GM18907 (cell line): ENCODE measurements around the gene NEUROD6.

Source experiments
- ATAC-seq: cut with Tn5 transposase; IDR thresholded peaks from one replicate; pipeline ENCODE4 v1.9.1; 2021; ENCODE audit warnings: mild to moderate bottlenecking, moderate library complexity; ENCODE audit not compliant: unreplicated experiment

Gene NEUROD6

GRCh38 chr7:31335161-31335856 lies 5.2 kb downstream of the NEUROD6 start:
- ATAC-seq, result no peak

- ATAC-seq, result no peak
Observed at GRCh38 chr7:31333291-31333690, 7.2 kb downstream of the NEUROD6 start.

GRCh38 chr7:31327071-31327470 lies 13.5 kb downstream of the NEUROD6 start:
- no peak for ATAC-seq

GRCh38 chr7:31326416-31326815 lies 14.1 kb downstream of the NEUROD6 start:
- ATAC-seq, result no peak

GRCh38 chr7:31323101-31323500 lies 17.4 kb downstream of the NEUROD6 start:
- ATAC-seq, result no peak

- no peak for ATAC-seq
Observed at GRCh38 chr7:31320675-31321074, 19.9 kb downstream of the NEUROD6 start.

GRCh38 chr7:31318313-31318712 lies 22.2 kb downstream of the NEUROD6 start:
- no peak for ATAC-seq

- no peak for ATAC-seq
Observed at GRCh38 chr7:31316876-31317275, 23.6 kb downstream of the NEUROD6 start.

GRCh38 chr7:31315758-31316157 lies 24.8 kb downstream of the NEUROD6 start:
- ATAC-seq, result no peak

- no peak for ATAC-seq
Observed at GRCh38 chr7:31314781-31315180, 25.7 kb downstream of the NEUROD6 start.

- ATAC-seq, result no peak
Observed at GRCh38 chr7:31312889-31313288, 27.6 kb downstream of the NEUROD6 start.

- ATAC-seq, result no peak
Observed at GRCh38 chr7:31311552-31311951, 29.0 kb downstream of the NEUROD6 start.

GRCh38 chr7:31310321-31310935 lies 30.1 kb downstream of the NEUROD6 start:
- ATAC-seq, result no peak

- no peak for ATAC-seq
Observed at GRCh38 chr7:31309407-31309806, 31.1 kb downstream of the NEUROD6 start.

GRCh38 chr7:31308652-31309051 lies 31.9 kb downstream of the NEUROD6 start:
- ATAC-seq, result no peak

GRCh38 chr7:31307972-31308371 lies 32.6 kb downstream of the NEUROD6 start:
- ATAC-seq, result no peak

- ATAC-seq, result no peak
Observed at GRCh38 chr7:31305260-31305659, 35.3 kb downstream of the NEUROD6 start.

GRCh38 chr7:31304446-31304845 lies 36.1 kb downstream of the NEUROD6 start:
- no peak for ATAC-seq

- ATAC-seq, result no peak
Observed at GRCh38 chr7:31302356-31302755, 38.2 kb downstream of the NEUROD6 start.

- ATAC-seq, result no peak
Observed at GRCh38 chr7:31299336-31299735, 41.2 kb downstream of the NEUROD6 start.

- ATAC-seq, result no peak
Observed at GRCh38 chr7:31290601-31291000, 49.9 kb downstream of the NEUROD6 start.
